ENCODE measurements around the gene C10orf105. TPM values are rescaled to one million over a fixed set of nuclear protein-coding genes. Genes with fewer than 3 reads are reported as not detected.

The C10orf105 gene
- polyA plus RNA-seq, 1 donor from 2014 or later = not detected

DNA sequence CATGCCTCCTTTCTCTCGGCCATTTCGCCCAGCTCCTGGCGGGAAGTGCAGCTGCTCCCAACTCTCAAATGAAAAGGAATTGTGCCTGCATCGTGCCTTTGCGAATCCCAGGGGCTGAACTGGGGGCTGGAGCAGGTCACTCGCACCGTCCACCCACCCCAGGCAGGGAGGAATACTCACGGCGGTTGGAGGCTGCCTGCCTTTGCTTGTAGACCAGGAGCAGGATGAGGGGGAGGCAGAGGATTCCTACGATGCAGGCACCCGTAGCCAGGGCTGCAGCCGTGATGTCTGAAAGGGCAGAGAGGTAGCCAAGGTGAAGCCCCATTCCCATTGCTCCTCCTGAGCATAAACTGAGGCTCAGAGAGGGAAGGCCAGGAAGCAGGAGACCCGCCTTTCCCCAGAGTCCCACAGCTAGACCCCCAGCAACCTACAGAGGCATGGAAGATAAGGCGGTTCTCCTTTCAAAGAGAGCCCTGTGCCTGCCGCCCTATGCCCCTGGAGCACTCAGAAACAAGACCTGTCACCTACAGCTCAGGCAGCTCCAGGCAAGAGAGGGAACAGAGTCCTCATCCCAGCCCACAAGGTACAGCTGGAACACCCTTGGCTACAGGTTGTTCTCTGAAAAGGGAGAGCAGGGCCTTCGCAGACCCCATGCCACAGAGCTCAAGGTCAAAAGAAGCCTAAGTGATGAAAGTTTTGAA is 35.8 kb upstream of the C10orf105 start:
- Mint-ChIP-seq H3K4me1 (peaks cover 42 to 55% (median 45%) of the 10 kb centered on the region in 3 donors), H3K9me3 (no peaks in the 10 kb centered on the region), H3K4me3 (no peak overlapping the region), H3K36me3 (peaks cover 8% of the 10 kb centered on the region), H3K27me3 (no peaks in the 10 kb centered on the region), H3K27ac (peak overlapping the region in 1 of 3 donors; percentile 80)

GRCh38 chr10:71754562-71754961 is 35.0 kb upstream of the C10orf105 start:
- H3K4me3 Mint-ChIP-seq = peak overlapping the region in 1 of 4 donors; percentile 5
- no peaks in the 10 kb centered on the region for H3K9me3 Mint-ChIP-seq
- H3K27me3 Mint-ChIP-seq = no peaks in the 10 kb centered on the region
- peaks cover 47 to 61% (median 50%) of the 10 kb centered on the region in 3 donors for H3K4me1 Mint-ChIP-seq
- H3K36me3 Mint-ChIP-seq = peaks cover 6% of the 10 kb centered on the region
- peak overlapping the region in 1 of 3 donors; percentile 90 for H3K27ac Mint-ChIP-seq

- Mint-ChIP-seq H3K27ac (peak overlapping the region; percentile 82 to 90 (median 87)), H3K4me1 (peaks cover 50 to 66% (median 53%) of the 10 kb centered on the region in 3 donors), H3K27me3 (no peaks in the 10 kb centered on the region), H3K4me3 (peak overlapping the region in 3 of 4 donors; percentile 50 to 84 (median 51)), H3K36me3 (peaks cover 6% of the 10 kb centered on the region), H3K9me3 (no peaks in the 10 kb centered on the region)
Observed at GRCh38 chr10:71753960-71754505, 34.5 kb upstream of the C10orf105 start.

GRCh38 chr10:71753091-71753959 is 33.7 kb upstream of the C10orf105 start:
- Mint-ChIP-seq H3K27ac (peak overlapping the region; percentile 82 to 90 (median 87)), H3K27me3 (peaks cover 1% of the 10 kb centered on the region), H3K9me3 (no peaks in the 10 kb centered on the region), H3K4me3 (peak overlapping the region in 3 of 4 donors; percentile 50 to 86 (median 84)), H3K36me3 (peaks cover 8% of the 10 kb centered on the region), H3K4me1 (peaks cover 57 to 73% (median 60%) of the 10 kb centered on the region in 3 donors)

- Mint-ChIP-seq H3K9me3 (no peaks in the 10 kb centered on the region), H3K36me3 (peaks cover 6% of the 10 kb centered on the region), H3K4me1 (peaks cover 62 to 79% (median 66%) of the 10 kb centered on the region in 3 donors), H3K4me3 (peak overlapping the region in 3 of 4 donors; percentile 50 to 86 (median 84)), H3K27me3 (peaks cover 1% of the 10 kb centered on the region), H3K27ac (peak overlapping the region; percentile 62 to 94 (median 87))
Observed at GRCh38 chr10:71752391-71753090, 33.0 kb upstream of the C10orf105 start.

GRCh38 chr10:71751515-71752224 is 32.1 kb upstream of the C10orf105 start:
- peaks cover 66 to 80% (median 69%) of the 10 kb centered on the region in 3 donors for H3K4me1 Mint-ChIP-seq
- H3K36me3 Mint-ChIP-seq = peaks cover 6% of the 10 kb centered on the region
- H3K4me3 Mint-ChIP-seq = peak overlapping the region in 3 of 4 donors; percentile 50 to 86 (median 78)
- H3K27ac Mint-ChIP-seq = peak overlapping the region; percentile 62 to 94 (median 87)
- no peaks in the 10 kb centered on the region for H3K9me3 Mint-ChIP-seq
- peaks cover 1% of the 10 kb centered on the region for H3K27me3 Mint-ChIP-seq

DNA sequence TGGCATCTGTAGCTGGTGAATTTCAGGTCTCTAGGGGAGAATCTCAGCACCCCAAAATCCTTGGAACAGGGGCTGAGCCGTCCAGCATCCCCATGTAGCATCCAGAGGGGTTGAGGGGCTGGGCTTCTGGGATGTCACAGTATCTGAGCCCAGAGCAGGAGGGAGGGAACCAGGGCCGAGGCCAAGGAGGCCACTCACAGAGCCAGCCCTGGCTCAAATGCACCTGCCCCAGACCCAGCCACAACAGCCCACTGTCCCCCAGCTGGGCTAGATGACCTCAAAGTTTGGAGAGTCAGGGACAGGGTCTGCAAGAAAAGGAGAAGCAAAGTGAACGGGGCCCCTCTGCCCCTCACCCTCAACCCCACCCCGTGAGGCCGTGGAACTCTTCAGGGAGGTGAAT is 31.4 kb upstream of the C10orf105 start:
- peak overlapping the region; percentile 58 to 92 (median 90) for H3K27ac Mint-ChIP-seq
- H3K4me3 Mint-ChIP-seq = peak overlapping the region in 2 of 4 donors; percentile 65 to 90
- peaks cover 61 to 79% (median 70%) of the 10 kb centered on the region in 3 donors for H3K4me1 Mint-ChIP-seq
- H3K36me3 Mint-ChIP-seq = peaks cover 6% of the 10 kb centered on the region
- H3K27me3 Mint-ChIP-seq = peaks cover 1% of the 10 kb centered on the region
- no peaks in the 10 kb centered on the region for H3K9me3 Mint-ChIP-seq

DNA sequence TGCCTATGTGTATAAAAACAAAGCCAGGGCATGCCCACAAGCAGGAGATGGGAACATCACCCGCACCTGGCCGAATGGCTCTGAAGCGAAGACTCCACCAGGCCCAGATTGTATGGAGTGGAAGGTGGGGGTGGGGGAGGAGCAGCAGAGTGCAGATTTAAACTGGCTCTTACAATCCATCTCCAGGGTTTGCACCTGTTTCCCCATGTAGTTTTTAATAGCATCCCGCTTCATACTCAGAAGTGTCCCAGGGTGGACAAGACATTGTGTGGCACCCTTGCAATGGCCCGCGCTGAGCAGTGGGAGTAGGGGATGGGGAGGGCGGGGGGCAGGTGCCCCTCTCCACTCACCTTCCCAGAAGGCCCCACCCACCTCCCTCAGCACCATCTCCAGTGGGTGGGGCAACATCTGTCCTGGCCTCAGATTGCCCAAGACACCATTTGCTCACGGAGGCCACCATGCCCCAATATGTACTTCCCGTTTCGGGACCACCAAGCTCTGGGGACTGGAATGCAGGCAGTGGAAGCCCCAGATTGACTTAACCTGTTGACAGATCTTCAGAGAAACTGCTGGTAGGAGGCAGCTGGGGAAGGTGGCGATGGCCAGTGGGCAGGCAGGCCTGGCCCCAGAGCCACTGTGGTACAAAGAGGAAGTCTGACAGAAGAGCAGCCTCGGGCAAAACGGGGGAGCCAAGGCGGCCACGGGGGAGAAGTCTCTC is 30.7 kb upstream of the C10orf105 start:
- Mint-ChIP-seq H3K27me3 (peaks cover 1% of the 10 kb centered on the region), H3K27ac (peak overlapping the region; percentile 58 to 92 (median 90)), H3K4me3 (peak overlapping the region in 3 of 4 donors; percentile 15 to 90 (median 65)), H3K4me1 (peaks cover 59 to 84% (median 75%) of the 10 kb centered on the region in 3 donors), H3K9me3 (no peaks in the 10 kb centered on the region), H3K36me3 (peaks cover 6% of the 10 kb centered on the region)

GRCh38 chr10:71749396-71749795 is 29.8 kb upstream of the C10orf105 start:
- no peaks in the 10 kb centered on the region for H3K9me3 Mint-ChIP-seq
- peak overlapping the region in 3 of 4 donors; percentile 67 to 93 (median 88) for H3K4me3 Mint-ChIP-seq
- H3K27ac Mint-ChIP-seq = peak overlapping the region; percentile 90 to 98 (median 97)
- H3K4me1 Mint-ChIP-seq = peaks cover 59 to 87% (median 79%) of the 10 kb centered on the region in 3 donors
- H3K27me3 Mint-ChIP-seq = peaks cover 1% of the 10 kb centered on the region
- H3K36me3 Mint-ChIP-seq = peaks cover 6% of the 10 kb centered on the region

- Mint-ChIP-seq H3K27me3 (peaks cover 1% of the 10 kb centered on the region), H3K9me3 (no peaks in the 10 kb centered on the region), H3K36me3 (peaks cover 6% of the 10 kb centered on the region), H3K27ac (peak overlapping the region; percentile 90 to 98 (median 97)), H3K4me1 (peaks cover 55 to 80% (median 73%) of the 10 kb centered on the region in 3 donors), H3K4me3 (peak overlapping the region; percentile 35 to 93 (median 78))
Observed at GRCh38 chr10:71748671-71749191, 29.2 kb upstream of the C10orf105 start.

DNA sequence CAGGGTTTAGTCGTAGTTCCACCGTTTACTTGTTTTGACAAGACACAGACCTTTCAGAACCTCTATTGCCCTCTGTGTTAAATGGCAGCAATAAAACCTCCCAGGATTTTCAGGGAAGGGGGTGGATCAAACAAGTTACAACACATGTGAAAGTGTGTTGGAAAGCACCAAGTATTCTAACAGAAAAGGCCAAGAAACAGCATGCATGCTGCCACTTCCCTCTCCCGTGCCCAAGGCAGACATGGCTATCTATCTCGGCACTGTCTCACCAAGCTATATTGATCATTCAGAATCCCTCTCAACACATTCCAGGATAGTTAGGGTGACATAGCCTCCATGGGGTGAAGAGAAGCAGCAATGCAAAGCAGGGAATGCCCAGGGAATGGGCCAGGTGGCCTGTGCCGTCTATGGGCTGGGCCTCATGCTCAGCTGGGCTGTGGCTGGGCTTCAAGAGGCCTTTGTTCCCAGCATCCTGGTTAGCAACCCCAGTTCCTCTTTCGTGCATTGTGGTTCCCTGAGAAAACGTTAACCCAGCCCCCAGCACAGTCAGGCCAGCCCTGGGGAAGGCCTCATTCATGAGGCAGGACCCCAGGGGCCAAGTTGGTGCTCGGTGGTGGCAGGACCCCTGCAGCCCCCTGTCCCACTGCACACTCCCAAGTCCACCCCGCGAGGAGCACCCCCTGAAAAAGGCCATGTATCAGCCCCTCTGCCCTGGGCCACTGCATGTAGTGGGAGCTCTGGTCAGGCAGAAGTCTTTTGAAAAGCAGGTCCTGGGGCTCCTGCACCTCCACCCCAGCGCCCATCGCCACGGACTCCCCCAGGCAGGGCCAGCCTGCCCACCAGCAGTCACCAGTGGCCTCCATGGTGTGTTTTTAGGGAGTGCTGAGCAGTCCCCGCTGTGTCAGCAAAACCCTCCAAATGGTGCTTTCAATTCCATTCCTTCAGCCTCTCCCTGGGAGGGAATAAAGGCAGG is 28.3 kb upstream of the C10orf105 start:
- H3K27ac Mint-ChIP-seq = peak overlapping the region; percentile 90 to 98 (median 97)
- H3K9me3 Mint-ChIP-seq = no peaks in the 10 kb centered on the region
- H3K4me1 Mint-ChIP-seq = peaks cover 46 to 71% (median 64%) of the 10 kb centered on the region in 3 donors
- peak overlapping the region in 3 of 4 donors; percentile 67 to 93 (median 88) for H3K4me3 Mint-ChIP-seq
- H3K36me3 Mint-ChIP-seq = peaks cover 6% of the 10 kb centered on the region
- H3K27me3 Mint-ChIP-seq = peaks cover 1% of the 10 kb centered on the region

- peak overlapping the region in 2 of 4 donors; percentile 60 to 93 for H3K4me3 Mint-ChIP-seq
- H3K4me1 Mint-ChIP-seq = peaks cover 46 to 69% (median 63%) of the 10 kb centered on the region in 3 donors
- no peaks in the 10 kb centered on the region for H3K9me3 Mint-ChIP-seq
- peaks cover 1% of the 10 kb centered on the region for H3K27me3 Mint-ChIP-seq
- H3K27ac Mint-ChIP-seq = peak overlapping the region; percentile 90 to 98 (median 91)
- peaks cover 6% of the 10 kb centered on the region for H3K36me3 Mint-ChIP-seq
Observed at GRCh38 chr10:71747039-71747531, 27.5 kb upstream of the C10orf105 start.

Measured in IgD-negative memory B cell (primary cell).